Measurements from ENCODE around the gene CBFA2T2. TPM values are rescaled to one million over a fixed set of nuclear protein-coding genes. Genes with fewer than 3 reads are reported as not detected.
A peak's percentile ranks its signal among the peaks of the same experiment; 100 is the strongest.

Gene CBFA2T2
- total RNA-seq, 1 donor from 2014 or later, result 58.1 TPM

- H3K4me1 Mint-ChIP-seq (ENCODE audit: low read depth), result peaks cover 7% of the 10 kb centered on the region
- peak; percentile 95 for DNase-seq (ENCODE audit: low spot score, unreplicated experiment)
- no peaks in the 10 kb centered on the region for H3K36me3 Mint-ChIP-seq (ENCODE audit: insufficient read depth)
- H3K9me3 Mint-ChIP-seq (ENCODE audit: low read depth), result peaks cover 3% of the 10 kb centered on the region
- peaks cover 51% of the 10 kb centered on the region for H3K27me3 Mint-ChIP-seq
- TF ChIP-seq CTCF (IDR thresholded peaks at IDR 0.05; ENCODE audit: unreplicated experiment), result no peak
- peak within 1 kb of the TSS; percentile 90 for H3K27ac Mint-ChIP-seq
- H3K4me3 Mint-ChIP-seq (ENCODE audit: low read depth), result peak within 1 kb of the TSS; percentile 83
Observed at GRCh38 chr20:33443512-33444239, 46.2 kb upstream of the CBFA2T2 start, which contains the start of gene SNTA1. Gene SNTA1 (minus strand): TSS chr20:33443763. CDS start chr20:33443620, 143 bp downstream.

GRCh38 chr20:33444797-33445560 lies 44.9 kb upstream of the CBFA2T2 start:
- peaks cover 7% of the 10 kb centered on the region for H3K4me1 Mint-ChIP-seq (ENCODE audit: low read depth)
- H3K4me3 Mint-ChIP-seq (ENCODE audit: low read depth), result peak overlapping the region; percentile 83
- H3K27me3 Mint-ChIP-seq, result peaks cover 51% of the 10 kb centered on the region
- H3K36me3 Mint-ChIP-seq (ENCODE audit: insufficient read depth), result no peaks in the 10 kb centered on the region
- no peak for DNase-seq (ENCODE audit: low spot score, unreplicated experiment)
- TF ChIP-seq CTCF (IDR thresholded peaks at IDR 0.05; ENCODE audit: unreplicated experiment), result no peak
- H3K9me3 Mint-ChIP-seq (ENCODE audit: low read depth), result peaks cover 4% of the 10 kb centered on the region
- peak overlapping the region; percentile 7 for H3K27ac Mint-ChIP-seq

- Mint-ChIP-seq H3K9me3 (ENCODE audit: low read depth) (peaks cover 4% of the 10 kb centered on the region), H3K27me3 (peaks cover 50% of the 10 kb centered on the region), H3K27ac (peak overlapping the region; percentile 42), H3K36me3 (ENCODE audit: insufficient read depth) (no peaks in the 10 kb centered on the region), H3K4me3 (ENCODE audit: low read depth) (no peak overlapping the region), H3K4me1 (ENCODE audit: low read depth) (peaks cover 6% of the 10 kb centered on the region)
- no peak for DNase-seq (ENCODE audit: low spot score, unreplicated experiment)
- no peak for TF ChIP-seq CTCF (IDR thresholded peaks at IDR 0.05; ENCODE audit: unreplicated experiment)
Observed at GRCh38 chr20:33445881-33446625, 43.8 kb upstream of the CBFA2T2 start.

GRCh38 chr20:33450867-33451266 lies 39.0 kb upstream of the CBFA2T2 start:
- no peak for DNase-seq (ENCODE audit: low spot score, unreplicated experiment)
- no peak for TF ChIP-seq CTCF (IDR thresholded peaks at IDR 0.05; ENCODE audit: unreplicated experiment)
- Mint-ChIP-seq H3K27ac (no peak overlapping the region), H3K4me1 (ENCODE audit: low read depth) (no peaks in the 10 kb centered on the region), H3K36me3 (ENCODE audit: insufficient read depth) (no peaks in the 10 kb centered on the region), H3K9me3 (ENCODE audit: low read depth) (peaks cover 4% of the 10 kb centered on the region), H3K4me3 (ENCODE audit: low read depth) (no peak overlapping the region), H3K27me3 (peaks cover 19% of the 10 kb centered on the region)
